ENCODE results near the gene BPGM.

DNA sequence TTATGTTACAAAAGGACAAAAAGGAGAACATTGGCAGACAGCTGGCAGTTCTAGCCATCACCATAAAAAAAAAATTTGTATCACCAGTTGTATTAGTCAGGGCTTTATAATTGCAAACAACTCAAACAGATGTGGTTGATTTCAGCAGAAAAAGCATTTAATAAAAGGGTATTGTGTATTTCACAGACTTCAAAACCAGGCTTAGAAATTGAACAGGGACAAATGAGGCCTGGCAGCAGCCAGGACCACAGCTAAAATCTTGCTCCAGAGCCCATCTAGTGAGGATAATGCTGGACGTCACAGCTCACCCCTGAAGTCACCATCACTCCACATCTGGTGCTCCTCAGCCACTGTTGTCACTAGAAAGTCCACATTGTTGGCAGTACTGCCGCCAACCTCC is 79.9 kb downstream of the BPGM start:
- TF ChIP-seq, protein P1, sequence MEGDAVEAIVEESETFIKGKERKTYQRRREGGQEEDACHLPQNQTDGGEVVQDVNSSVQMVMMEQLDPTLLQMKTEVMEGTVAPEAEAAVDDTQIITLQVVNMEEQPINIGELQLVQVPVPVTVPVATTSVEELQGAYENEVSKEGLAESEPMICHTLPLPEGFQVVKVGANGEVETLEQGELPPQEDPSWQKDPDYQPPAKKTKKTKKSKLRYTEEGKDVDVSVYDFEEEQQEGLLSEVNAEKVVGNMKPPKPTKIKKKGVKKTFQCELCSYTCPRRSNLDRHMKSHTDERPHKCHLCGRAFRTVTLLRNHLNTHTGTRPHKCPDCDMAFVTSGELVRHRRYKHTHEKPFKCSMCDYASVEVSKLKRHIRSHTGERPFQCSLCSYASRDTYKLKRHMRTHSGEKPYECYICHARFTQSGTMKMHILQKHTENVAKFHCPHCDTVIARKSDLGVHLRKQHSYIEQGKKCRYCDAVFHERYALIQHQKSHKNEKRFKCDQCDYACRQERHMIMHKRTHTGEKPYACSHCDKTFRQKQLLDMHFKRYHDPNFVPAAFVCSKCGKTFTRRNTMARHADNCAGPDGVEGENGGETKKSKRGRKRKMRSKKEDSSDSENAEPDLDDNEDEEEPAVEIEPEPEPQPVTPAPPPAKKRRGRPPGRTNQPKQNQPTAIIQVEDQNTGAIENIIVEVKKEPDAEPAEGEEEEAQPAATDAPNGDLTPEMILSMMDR (IDR thresholded peaks at IDR 0.05; ENCODE audit: low read depth, low read length, poor library complexity, severe bottlenecking) = no peak
- TF ChIP-seq EZH2phosphoT487 (IDR thresholded peaks at IDR 0.05; ENCODE audit: borderline replicate concordance, low read length) = no peak
